Breast epithelium (tissue), 3 donors: Measurements from ENCODE around the gene HIVEP3.

Experiments used
- POLR2A ChIP-seq: fragments of 450-650 bp; IDR thresholded peaks from one replicate; pipeline ENCODE4 v1.6.1; 2016; ENCODE audit warnings: antibody characterized with exemption, mild to moderate bottlenecking, moderate library complexity
- POLR2AphosphoS5 ChIP-seq, 3 donors: sonication (generic); formaldehyde crosslinking; IDR thresholded peaks; one replicate each; pipeline ENCODE4 v1.6.1; 2017; ENCODE audit warnings: antibody characterized with exemption in 3 of 3
- TF ChIP-seq, protein P1 (sequence below), 3 donors: fragments of 450-650 bp; IDR thresholded peaks; one replicate each; pipeline ENCODE4 v1.5.1; 2016 to 2017; ENCODE audit warnings: antibody characterized with exemption in 3 of 3, mild to moderate bottlenecking in 3 of 3, moderate library complexity in 3 of 3

DNA sequence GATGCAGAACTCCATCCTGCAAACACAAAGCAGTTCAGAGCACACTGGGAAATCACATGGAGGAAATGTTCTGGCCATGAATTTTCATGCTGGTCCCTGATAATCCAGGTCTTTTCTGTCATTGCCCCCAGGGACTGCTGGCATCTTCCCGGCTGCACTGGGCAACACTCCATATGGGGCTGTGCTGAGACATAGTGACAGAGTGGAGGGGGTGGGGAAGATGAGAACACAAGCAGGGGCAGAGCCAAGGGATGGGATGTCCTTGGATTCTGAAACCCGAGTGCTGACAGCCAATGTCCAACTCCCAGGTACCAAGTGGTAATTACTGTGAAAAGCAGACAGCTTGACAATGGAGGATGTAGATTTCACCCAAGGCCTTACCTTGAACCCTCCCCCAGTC, 185.7 kb downstream of the HIVEP3 start:
- TF ChIP-seq POLR2A (no peak), POLR2AphosphoS5 (IDR thresholded peaks at IDR 0.05) (no peak)
- TF ChIP-seq, protein P1, sequence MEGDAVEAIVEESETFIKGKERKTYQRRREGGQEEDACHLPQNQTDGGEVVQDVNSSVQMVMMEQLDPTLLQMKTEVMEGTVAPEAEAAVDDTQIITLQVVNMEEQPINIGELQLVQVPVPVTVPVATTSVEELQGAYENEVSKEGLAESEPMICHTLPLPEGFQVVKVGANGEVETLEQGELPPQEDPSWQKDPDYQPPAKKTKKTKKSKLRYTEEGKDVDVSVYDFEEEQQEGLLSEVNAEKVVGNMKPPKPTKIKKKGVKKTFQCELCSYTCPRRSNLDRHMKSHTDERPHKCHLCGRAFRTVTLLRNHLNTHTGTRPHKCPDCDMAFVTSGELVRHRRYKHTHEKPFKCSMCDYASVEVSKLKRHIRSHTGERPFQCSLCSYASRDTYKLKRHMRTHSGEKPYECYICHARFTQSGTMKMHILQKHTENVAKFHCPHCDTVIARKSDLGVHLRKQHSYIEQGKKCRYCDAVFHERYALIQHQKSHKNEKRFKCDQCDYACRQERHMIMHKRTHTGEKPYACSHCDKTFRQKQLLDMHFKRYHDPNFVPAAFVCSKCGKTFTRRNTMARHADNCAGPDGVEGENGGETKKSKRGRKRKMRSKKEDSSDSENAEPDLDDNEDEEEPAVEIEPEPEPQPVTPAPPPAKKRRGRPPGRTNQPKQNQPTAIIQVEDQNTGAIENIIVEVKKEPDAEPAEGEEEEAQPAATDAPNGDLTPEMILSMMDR (IDR thresholded peaks at IDR 0.05), result no peak
